K562 (cell line): Measurements from ENCODE around the gene BCAR3. TPM values are rescaled to one million over a fixed set of nuclear protein-coding genes. Genes with fewer than 3 reads are reported as not detected.

Experiments
- ATAC-seq: fragments of 200-7000 bp; cut with Tn5 transposase; 3 replicates; pipeline ENCODE4 v1.9.1; 2020; ENCODE audit warnings: moderate library complexity
- BruUV-seq: library from RNA; stranded (reverse); fragments of 400-500 nt; replicated peaks from 2 replicates; lab custom pipeline; 2021; lab: Mats Ljungman, UMichigan
- CTCF ChIA-PET: fragments of 300-600 bp; formaldehyde crosslinking; extraction: SDS; loops from one replicate; lab custom pipeline; 2021; ENCODE audit warnings: low intra/inter-chr PET ratio; lab: Yijun Ruan, JAX
- POLR2A ChIA-PET: fragments of 300-600, 350-650 bp; sonication (Branson Sonifier 250); formaldehyde crosslinking; extraction: SDS; loops from one replicate; lab custom pipeline; 2021; ENCODE audit warnings: antibody characterized with exemption, inconsistent platforms; lab: Yijun Ruan, JAX
- DNase-seq, 4 experiments: peaks; one replicate each; pipeline versions ENCODE4 v3.0.0 to v3.0.0-alpha.2; 2011 to 2018; ENCODE audit warnings: low spot score in 3 of 4, mixed read lengths in 3 of 4; ENCODE audit errors: extremely low read depth in 1 of 4
- FAIRE-seq: peaks from 2 replicates; lab custom pipeline; 2011; peaks lifted over from hg19 to GRCh38; lab: Jason Lieb, UNC
- H2AFZ ChIP-seq: 2 replicates; pipeline ENCODE4 v1.6.0; 2011; ENCODE audit warnings: low read depth, low read length, control low read depth, inconsistent platforms
- H3K27ac ChIP-seq: fragments of 200-600 bp; 3 replicates; pipeline ENCODE4 v1.8.0; 2011; ENCODE audit warnings: low read depth, mild to moderate bottlenecking, control low read depth, inconsistent platforms, low read length, moderate library complexity, mixed read lengths; ENCODE audit errors: extremely low read depth
- H3K27me3 ChIP-seq, 2 experiments: fragments of 300-600 bp in 1 of 2; 2 replicates in 1 of 2; 3 replicates in 1 of 2; pipeline versions ENCODE4 v1.6.0 to v1.8.0; 2011; ENCODE audit warnings: inconsistent platforms in 2 of 2, low read length in 2 of 2, mild to moderate bottlenecking in 1 of 2, mixed read lengths in 1 of 2, moderate library complexity in 1 of 2; ENCODE audit not compliant: control insufficient read depth in 2 of 2, insufficient read depth in 2 of 2
- H3K36me3 ChIP-seq: fragments of 300-600 bp; 3 replicates; pipeline ENCODE4 v1.8.0; 2011; ENCODE audit warnings: mild to moderate bottlenecking, low read length, inconsistent platforms; ENCODE audit not compliant: control insufficient read depth, insufficient read depth
- H3K4me1 ChIP-seq, 2 experiments: fragments of 200-600 bp in 1 of 2; replicated peaks in 1 of 2; 2 replicates in 1 of 2; 3 replicates in 1 of 2; pipeline versions ENCODE4 v1.5.1 to v1.8.0; 2011; ENCODE audit warnings: inconsistent platforms in 2 of 2, low read length in 2 of 2, mild to moderate bottlenecking in 1 of 2, mixed read lengths in 1 of 2, moderate library complexity in 1 of 2; ENCODE audit not compliant: control insufficient read depth in 2 of 2, insufficient read depth in 2 of 2
- H3K4me2 ChIP-seq: 2 replicates; pipeline ENCODE4 v1.6.1; 2011; ENCODE audit warnings: low read length, control low read depth, inconsistent platforms, mixed read lengths; ENCODE audit not compliant: insufficient read depth
- H3K4me3 ChIP-seq: fragments of 200-600 bp; sonication (generic), shearing (Covaris generic); 2 replicates; pipeline ENCODE4 v1.5.1; 2016; ENCODE audit warnings: control low read depth, inconsistent platforms
- H3K79me2 ChIP-seq: fragments of 200-600 bp; 3 replicates; pipeline ENCODE4 v1.8.0; 2011; ENCODE audit warnings: low read length, inconsistent platforms; ENCODE audit not compliant: control insufficient read depth, insufficient read depth
- H3K9ac ChIP-seq, 2 experiments: 2 replicates each; pipeline versions ENCODE4 v1.6.0 to v1.6.1; 2011; ENCODE audit warnings: low read depth in 2 of 2, low read length in 2 of 2, control low read depth in 1 of 2, inconsistent platforms in 1 of 2, mild to moderate bottlenecking in 1 of 2, mixed read lengths in 1 of 2; ENCODE audit not compliant: insufficient read depth in 1 of 2
- H3K9me1 ChIP-seq: one replicate; pipeline ENCODE4 v1.6.0; 2011; ENCODE audit warnings: inconsistent platforms, mild to moderate bottlenecking, low read length, moderate library complexity; ENCODE audit not compliant: control insufficient read depth, insufficient read depth
- H3K9me3 ChIP-seq: replicated peaks from 2 replicates; pipeline ENCODE4 v1.5.1; 2011; ENCODE audit warnings: low read depth, low read length, inconsistent platforms; ENCODE audit not compliant: control insufficient read depth, insufficient read depth
- H4K20me1 ChIP-seq: replicated peaks from 2 replicates; pipeline ENCODE4 v1.6.1; 2011; ENCODE audit warnings: low read length, inconsistent platforms, mixed read lengths; ENCODE audit not compliant: control insufficient read depth, insufficient read depth
- EP300 ChIP-seq: IDR thresholded peaks from 2 replicates; pipeline ENCODE4 v1.6.1; 2012; ENCODE audit warnings: low read length, improper control_type of control experiment
- ETS1 ChIP-seq: conservative IDR thresholded peaks from 2 replicates; pipeline ENCODE4 v1.6.1; 2011; ENCODE audit warnings: low read depth, mild to moderate bottlenecking, low read length; ENCODE audit not compliant: control insufficient read depth
- FOXM1 ChIP-seq, 2 experiments: fragments of 450-650 bp in 1 of 2; sonication (generic) in 1 of 2; formaldehyde crosslinking in 1 of 2; IDR thresholded peaks; 2 replicates each; pipeline versions ENCODE4 v1.6.1 to v1.9.0; 2017 to 2022; ENCODE audit warnings: low read depth in 2 of 2, mild to moderate bottlenecking in 2 of 2, missing genetic modification reagents in 1 of 2, moderate library complexity in 1 of 2
- HSF4 ChIP-seq: fragments of 250-450 bp; sonication (Bioruptor Pico); IDR thresholded peaks from 2 replicates; pipeline ENCODE4 v2.1.2; 2022; ENCODE audit warnings: mild to moderate bottlenecking, moderate library complexity, borderline replicate concordance
- ID3 ChIP-seq, 2 experiments: fragments of 250-450 bp in 1 of 2; fragments of 450-650 bp in 1 of 2; sonication (Bioruptor Pico) in 1 of 2; IDR thresholded peaks; 2 replicates each; pipeline versions ENCODE4 v1.6.1 to v1.8.0; 2016 to 2021; ENCODE audit warnings: mild to moderate bottlenecking in 2 of 2, moderate library complexity in 2 of 2, missing compliant biosample characterization in 1 of 2, missing genetic modification characterization in 1 of 2
- MAFF ChIP-seq: IDR thresholded peaks from 2 replicates; pipeline ENCODE4 v1.6.1; 2012; ENCODE audit warnings: low read length, improper control_type of control experiment
- MAFG ChIP-seq: fragments of 450-650 bp; conservative IDR thresholded peaks from 2 replicates; pipeline ENCODE4 v1.6.1; 2016; ENCODE audit warnings: missing genetic modification characterization, missing compliant biosample characterization
- MLX ChIP-seq, 2 experiments: fragments of 450-650 bp in 1 of 2; sonication (generic) in 1 of 2; formaldehyde crosslinking; conservative IDR thresholded peaks; 2 replicates each; pipeline versions ENCODE4 v1.4.0 to v1.8.1; 2020 to 2022; ENCODE audit warnings: mild to moderate bottlenecking in 1 of 2, missing genetic modification reagents in 1 of 2
- POU5F1 ChIP-seq: fragments of 150-350 bp; IDR thresholded peaks from 2 replicates; pipeline ENCODE4 v1.6.1; 2014; ENCODE audit warnings: borderline replicate concordance, low read length, low read depth, mild to moderate bottlenecking; ENCODE audit not compliant: partially characterized antibody
- SIRT6 ChIP-seq: IDR thresholded peaks from one replicate; pipeline ENCODE4 v1.6.1; 2012; ENCODE audit warnings: low read depth, mild to moderate bottlenecking, control low read depth, inconsistent platforms, low read length, moderate library complexity
- STAG1 ChIP-seq: sonication (generic); formaldehyde crosslinking; IDR thresholded peaks from 2 replicates; pipeline ENCODE4 v1.5.0; 2020; ENCODE audit warnings: missing genetic modification reagents, borderline replicate concordance
- TGIF2 ChIP-seq: sonication (generic); formaldehyde crosslinking; IDR thresholded peaks from 2 replicates; pipeline ENCODE4 v1.8.1; 2022; ENCODE audit warnings: mild to moderate bottlenecking, missing genetic modification reagents, moderate library complexity
- ZBTB8A ChIP-seq: fragments of 450-650 bp; IDR thresholded peaks from 2 replicates; pipeline ENCODE4 v1.6.1; 2018; ENCODE audit warnings: mild to moderate bottlenecking, moderate library complexity; ENCODE audit not compliant: partially characterized antibody
- ZNF277 ChIP-seq: fragments of 250-450 bp; sonication (Bioruptor Pico); IDR thresholded peaks from 2 replicates; pipeline ENCODE4 v1.8.0; 2022; ENCODE audit warnings: inconsistent platforms, mild to moderate bottlenecking, moderate library complexity, borderline replicate concordance
- ZNF57 ChIP-seq: fragments of 450-650 bp; formaldehyde crosslinking; IDR thresholded peaks from 2 replicates; pipeline ENCODE4 v1.4.0; 2020; ENCODE audit warnings: mild to moderate bottlenecking, moderate library complexity
- WGBS: fragments of 100-300 bp; shearing (Covaris generic); methylation state at CpG from one replicate; pipeline ENCODE4 v1.1.6; 2016; ENCODE audit warnings: low coverage, mixed read lengths; ENCODE audit not compliant: insufficient coverage; ENCODE audit errors: missing lambda C conversion rate; 5-methylcytosine and 5-hydroxymethylcytosine counted together
- in situ Hi-C: fragments of 300-500 bp; cut with MboI; formaldehyde crosslinking; loops from 4 replicates; pipeline ENCODE4 v1.15.0; 2018; ENCODE audit warnings: inconsistent platforms, mixed read lengths
- intact Hi-C: fragments of 100-400 bp; cut with micrococcal nuclease; formaldehyde crosslinking; loops from 2 replicates; pipeline ENCODE4 v1.14.2; 2022
- polyA plus RNA-seq, 8 experiments: library from polyadenylated mRNA; depleted of rRNA in 4 of 8; stranded (reverse) in 5 of 8; unstranded in 3 of 8; fragments of >200 nt; fragmentation: Nextera tagmentation in 2 of 8; fragmentation: Illumina TruSeq in 1 of 8; extraction: Ambion mirVana in 2 of 8; extraction: Trizol in 1 of 8; gene quantifications; 2 replicates each; pipeline versions ENCODE4 v1.2.1 to v1.2.3, GENCODE V29; 2011 to 2014; ENCODE audit warnings: inconsistent platforms in 1 of 8, missing spikeins in 1 of 8
- total RNA-seq, 7 experiments: library from RNA; depleted of rRNA in 6 of 7; stranded (reverse); fragments of >200 nt in 6 of 7; fragmentation: Illumina TruSeq in 2 of 7; extraction: Trizol in 2 of 7; gene quantifications; 2 replicates each; pipeline versions ENCODE4 v1.2.1 to v1.2.3, GENCODE V29; 2011 to 2021; ENCODE audit warnings: low replicate concordance in 1 of 7

BCAR3 gene
- total and polyA plus RNA-seq, 9 of the 15 experiments (the other 6 are each of a cell fraction or from before 2014, with no cell fraction given), result 1.8 to 6.3 (median 3.8) TPM

- ATAC-seq, result no peak
- in situ Hi-C loops (no loop called here), intact Hi-C loops (no loop called here)
- ChIA-PET CTCF (no interaction called here), POLR2A (interaction anchor here (0.9 kb wide), 1 partner anchor 12 kb away, joined by 3 read pairs; no protein-coding TSS in a partner anchor)
- no peak overlapping the region for H2AFZ ChIP-seq
- no peak for DNase-seq
- no peaks in the 10 kb centered on the region for H4K20me1 ChIP-seq
- no peaks in the 10 kb centered on the region for H3K9me3 ChIP-seq
- H3K27ac ChIP-seq, result no peak overlapping the region
- 13% methylated on average over 6 of the region's 6 CpGs for WGBS
- H3K9me1 ChIP-seq, result no peaks in the 10 kb centered on the region
- no peak overlapping the region for H3K4me3 ChIP-seq
- H3K79me2 ChIP-seq, result no peaks in the 10 kb centered on the region
- no peak for FAIRE-seq
- no peak overlapping the region for H3K4me2 ChIP-seq
- H3K36me3 ChIP-seq, result no peaks in the 10 kb centered on the region
- no peak overlapping the region for H3K9ac ChIP-seq
- no TSS peak for BruUV-seq
- peaks cover 4 to 29% of the 10 kb centered on the region in 2 experiments; a peak in 3 of 5 replicates for H3K27me3 ChIP-seq
- H3K4me1 ChIP-seq, result peaks cover 17 to 22% of the 10 kb centered on the region in 2 experiments
- TF ChIP-seq ZNF277 (CRISPR knock-in tag), result no peak
- no peak for TF ChIP-seq POU5F1
- TF ChIP-seq EP300, result no peak
- no peak for TF ChIP-seq HSF4 (CRISPR knock-in tag)
- TF ChIP-seq MAFG, result no peak
- no peak for TF ChIP-seq STAG1 (CRISPR knock-in tag)
- no peak for TF ChIP-seq ZBTB8A
- no peak for TF ChIP-seq ZNF57
- no peak for TF ChIP-seq ETS1
- no peak for TF ChIP-seq SIRT6
- no peak for TF ChIP-seq FOXM1 (IDR thresholded peaks at IDR 0.05; ENCODE audit: low read depth)
- TF ChIP-seq FOXM1 (CRISPR knock-in tag; IDR thresholded peaks at IDR 0.05; ENCODE audit: low read depth), result no peak
- TF ChIP-seq TGIF2, result no peak
- TF ChIP-seq ID3 (CRISPR knock-in tag; IDR thresholded peaks at IDR 0.05), result no peak
- TF ChIP-seq ID3 (tag; IDR thresholded peaks at IDR 0.05), result no peak
- no peak for TF ChIP-seq MAFF
- TF ChIP-seq MLX (CRISPR knock-in tag; conservative IDR thresholded peaks at IDR 0.05), result no peak
Observed at GRCh38 chr1:93676427-93676826, 5.2 kb downstream of the BCAR3 start.
